ENCODE measurements around the gene ETNK1. TPM values are rescaled to one million over a fixed set of nuclear protein-coding genes. Genes with fewer than 3 reads are reported as not detected.
"Not testable (repeated sequence)": the region's sequence is repeated elsewhere in the genome, so short reads cannot be mapped to it uniquely, and the experiment has no call there.

Gene ETNK1
- polyA plus RNA-seq, 2 of the 4 experiments (the other 2 are of a cell fraction): 20.9 to 52.7 TPM

- POLR2A ChIA-PET: no interaction called here
- no peak for FAIRE-seq
- H3K9me3 ChIP-seq: no peaks in the 10 kb centered on the region
- CTCF ChIA-PET: interaction anchor here (2.1 kb wide), 1 partner anchor 12 kb away, joined by 5 read pairs; no protein-coding TSS in a partner anchor
- DNase-seq (ENCODE audit: low read depth in 1 of 2, low spot score in 1 of 2): no peak
- TF ChIP-seq MAX (IDR thresholded peaks at IDR 0.05) (no peak), CHD4 (IDR thresholded peaks at IDR 0.05; ENCODE audit: borderline replicate concordance) (no peak), PBX3 (IDR thresholded peaks at IDR 0.05) (no peak), TP53 (CRISPR knock-in tag; IDR thresholded peaks at IDR 0.05) (no peak), CTCF (IDR thresholded peaks at IDR 0.05) (no peak)
- TF ChIP-seq, protein P1, sequence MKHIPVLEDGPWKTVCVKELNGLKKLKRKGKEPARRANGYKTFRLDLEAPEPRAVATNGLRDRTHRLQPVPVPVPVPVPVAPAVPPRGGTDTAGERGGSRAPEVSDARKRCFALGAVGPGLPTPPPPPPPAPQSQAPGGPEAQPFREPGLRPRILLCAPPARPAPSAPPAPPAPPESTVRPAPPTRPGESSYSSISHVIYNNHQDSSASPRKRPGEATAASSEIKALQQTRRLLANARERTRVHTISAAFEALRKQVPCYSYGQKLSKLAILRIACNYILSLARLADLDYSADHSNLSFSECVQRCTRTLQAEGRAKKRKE (CRISPR knock-in tag; IDR thresholded peaks at IDR 0.05; ENCODE audit: low read depth): no peak
- no peak for ATAC-seq
- no peak overlapping the region for H3K4me2 ChIP-seq
- H3K4me1 ChIP-seq: peaks cover 8% of the 10 kb centered on the region
- H3K27ac ChIP-seq: no peak overlapping the region
- H3K4me3 ChIP-seq: no peak overlapping the region
- 77% methylated on average over 3 of the region's 3 CpGs for WGBS (ENCODE audit: missing lambda C conversion rate)
Measured at GRCh38 chr12:22698576-22698975, 73.6 kb downstream of the ETNK1 start.

DNA sequence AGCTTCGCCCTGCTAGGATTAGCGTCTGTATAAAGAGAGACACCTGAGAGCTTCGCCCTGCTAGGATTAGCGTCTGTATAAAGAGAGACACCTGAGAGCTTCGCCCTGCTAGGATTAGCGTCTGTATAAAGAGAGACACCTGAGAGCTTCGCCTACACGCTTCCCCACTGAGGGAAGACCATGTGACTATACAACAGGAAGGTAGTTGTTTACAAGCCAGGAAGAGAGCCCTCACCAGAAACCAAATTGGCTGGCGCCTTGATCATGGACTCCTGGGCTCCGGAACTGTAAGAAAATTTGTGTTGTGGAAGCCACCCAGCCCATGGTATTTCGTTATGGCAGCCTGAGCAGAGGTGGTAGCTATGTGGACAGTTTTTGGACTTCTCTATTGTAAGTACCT is 74.7 kb downstream of the ETNK1 start:
- ATAC-seq; FAIRE-seq; DNase-seq (ENCODE audit: low read depth in 1 of 2, low spot score in 1 of 2); H3K4me1 ChIP-seq; POLR2A ChIA-PET; H3K27ac ChIP-seq; H3K9me3 ChIP-seq; H3K4me3 ChIP-seq: not testable (repeated sequence)
- WGBS (ENCODE audit: missing lambda C conversion rate): 84% methylated on average over 11 of the region's 11 CpGs
- H3K4me2 ChIP-seq: peak overlapping the region; percentile 31
- CTCF ChIA-PET: interaction anchor here (2.1 kb wide), 1 partner anchor 13 kb away, joined by 5 read pairs; no protein-coding TSS in a partner anchor

- peak overlapping the region; percentile 31 for H3K4me2 ChIP-seq
- ChIA-PET POLR2A (no interaction called here), CTCF (interaction anchor here (2.1 kb wide), 1 partner anchor 14 kb away, joined by 5 read pairs; no protein-coding TSS in a partner anchor)
- peak; percentile 9 to 31 for DNase-seq (ENCODE audit: low read depth in 1 of 2, low spot score in 1 of 2)
- no peak overlapping the region for H3K4me3 ChIP-seq
- 22% methylated on average over 1 of the region's 1 CpG for WGBS (ENCODE audit: missing lambda C conversion rate)
- H3K27ac ChIP-seq: no peak overlapping the region
- no peaks in the 10 kb centered on the region for H3K9me3 ChIP-seq
- peaks cover 8% of the 10 kb centered on the region for H3K4me1 ChIP-seq
- ATAC-seq: peak; percentile 19 to 59; a peak in 4 of 6 replicates
- FAIRE-seq: no peak
- TF ChIP-seq, protein P2, sequence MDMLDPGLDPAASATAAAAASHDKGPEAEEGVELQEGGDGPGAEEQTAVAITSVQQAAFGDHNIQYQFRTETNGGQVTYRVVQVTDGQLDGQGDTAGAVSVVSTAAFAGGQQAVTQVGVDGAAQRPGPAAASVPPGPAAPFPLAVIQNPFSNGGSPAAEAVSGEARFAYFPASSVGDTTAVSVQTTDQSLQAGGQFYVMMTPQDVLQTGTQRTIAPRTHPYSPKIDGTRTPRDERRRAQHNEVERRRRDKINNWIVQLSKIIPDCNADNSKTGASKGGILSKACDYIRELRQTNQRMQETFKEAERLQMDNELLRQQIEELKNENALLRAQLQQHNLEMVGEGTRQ (IDR thresholded peaks at IDR 0.05): no peak
- no peak for TF ChIP-seq MAX (IDR thresholded peaks at IDR 0.05)
- TF ChIP-seq, protein P3, sequence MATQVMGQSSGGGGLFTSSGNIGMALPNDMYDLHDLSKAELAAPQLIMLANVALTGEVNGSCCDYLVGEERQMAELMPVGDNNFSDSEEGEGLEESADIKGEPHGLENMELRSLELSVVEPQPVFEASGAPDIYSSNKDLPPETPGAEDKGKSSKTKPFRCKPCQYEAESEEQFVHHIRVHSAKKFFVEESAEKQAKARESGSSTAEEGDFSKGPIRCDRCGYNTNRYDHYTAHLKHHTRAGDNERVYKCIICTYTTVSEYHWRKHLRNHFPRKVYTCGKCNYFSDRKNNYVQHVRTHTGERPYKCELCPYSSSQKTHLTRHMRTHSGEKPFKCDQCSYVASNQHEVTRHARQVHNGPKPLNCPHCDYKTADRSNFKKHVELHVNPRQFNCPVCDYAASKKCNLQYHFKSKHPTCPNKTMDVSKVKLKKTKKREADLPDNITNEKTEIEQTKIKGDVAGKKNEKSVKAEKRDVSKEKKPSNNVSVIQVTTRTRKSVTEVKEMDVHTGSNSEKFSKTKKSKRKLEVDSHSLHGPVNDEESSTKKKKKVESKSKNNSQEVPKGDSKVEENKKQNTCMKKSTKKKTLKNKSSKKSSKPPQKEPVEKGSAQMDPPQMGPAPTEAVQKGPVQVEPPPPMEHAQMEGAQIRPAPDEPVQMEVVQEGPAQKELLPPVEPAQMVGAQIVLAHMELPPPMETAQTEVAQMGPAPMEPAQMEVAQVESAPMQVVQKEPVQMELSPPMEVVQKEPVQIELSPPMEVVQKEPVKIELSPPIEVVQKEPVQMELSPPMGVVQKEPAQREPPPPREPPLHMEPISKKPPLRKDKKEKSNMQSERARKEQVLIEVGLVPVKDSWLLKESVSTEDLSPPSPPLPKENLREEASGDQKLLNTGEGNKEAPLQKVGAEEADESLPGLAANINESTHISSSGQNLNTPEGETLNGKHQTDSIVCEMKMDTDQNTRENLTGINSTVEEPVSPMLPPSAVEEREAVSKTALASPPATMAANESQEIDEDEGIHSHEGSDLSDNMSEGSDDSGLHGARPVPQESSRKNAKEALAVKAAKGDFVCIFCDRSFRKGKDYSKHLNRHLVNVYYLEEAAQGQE (IDR thresholded peaks at IDR 0.05): no peak
- TF ChIP-seq RAD21 (conservative IDR thresholded peaks at IDR 0.05 in 1 of 2, IDR thresholded peaks at IDR 0.05 in 1 of 2): no peak
- TF ChIP-seq HOXB5 (CRISPR knock-in tag; IDR thresholded peaks at IDR 0.05): no peak
- TF ChIP-seq HDAC2 (IDR thresholded peaks at IDR 0.05): no peak
- TF ChIP-seq HEYL (CRISPR knock-in tag; IDR thresholded peaks at IDR 0.05): no peak
- TF ChIP-seq RCOR1 (IDR thresholded peaks at IDR 0.05; ENCODE audit: low read depth, low read length): no peak
- TF ChIP-seq, protein P4, sequence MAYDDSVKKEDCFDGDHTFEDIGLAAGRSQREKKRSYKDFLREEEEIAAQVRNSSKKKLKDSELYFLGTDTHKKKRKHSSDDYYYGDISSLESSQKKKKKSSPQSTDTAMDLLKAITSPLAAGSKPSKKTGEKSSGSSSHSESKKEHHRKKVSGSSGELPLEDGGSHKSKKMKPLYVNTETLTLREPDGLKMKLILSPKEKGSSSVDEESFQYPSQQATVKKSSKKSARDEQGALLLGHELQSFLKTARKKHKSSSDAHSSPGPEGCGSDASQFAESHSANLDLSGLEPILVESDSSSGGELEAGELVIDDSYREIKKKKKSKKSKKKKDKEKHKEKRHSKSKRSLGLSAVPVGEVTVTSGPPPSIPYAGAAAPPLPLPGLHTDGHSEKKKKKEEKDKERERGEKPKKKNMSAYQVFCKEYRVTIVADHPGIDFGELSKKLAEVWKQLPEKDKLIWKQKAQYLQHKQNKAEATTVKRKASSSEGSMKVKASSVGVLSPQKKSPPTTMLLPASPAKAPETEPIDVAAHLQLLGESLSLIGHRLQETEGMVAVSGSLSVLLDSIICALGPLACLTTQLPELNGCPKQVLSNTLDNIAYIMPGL (CRISPR knock-in tag; IDR thresholded peaks at IDR 0.05; ENCODE audit: borderline replicate concordance): no peak
- no peak for TF ChIP-seq PBX3 (IDR thresholded peaks at IDR 0.05)
- TF ChIP-seq HOXB13 (CRISPR knock-in tag; IDR thresholded peaks at IDR 0.05; ENCODE audit: low read depth): no peak
- no peak for TF ChIP-seq BCL3 (IDR thresholded peaks at IDR 0.05)
- TF ChIP-seq CBX2 (IDR thresholded peaks at IDR 0.05; ENCODE audit: borderline replicate concordance, low read depth): no peak
- TF ChIP-seq JUN (IDR thresholded peaks at IDR 0.05): no peak
Measured at GRCh38 chr12:22700106-22700505, 75.1 kb downstream of the ETNK1 start.
